Thyroid gland (tissue), 4 donors: ENCODE results near the gene KRT9. TPM values are rescaled to one million over a fixed set of nuclear protein-coding genes. Genes with fewer than 3 reads are reported as not detected.
A peak's percentile ranks its signal among the peaks of the same experiment; 100 is the strongest.

ENCODE experiments used
- DNase-seq, 2 donors: peaks; one replicate each; pipeline ENCODE4 v3.0.0-alpha.2; 2019
- H3K27ac ChIP-seq, 3 donors: fragments of 200-600 bp; sonication (generic); 1 replicate in 2 of 3; 2 replicates in 1 of 3; pipeline ENCODE4 v1.5.1; 2016 to 2019; ENCODE audit warnings: mild to moderate bottlenecking in 1 of 3, moderate library complexity in 1 of 3
- H3K27me3 ChIP-seq: fragments of 200-600 bp; sonication (generic); one replicate; pipeline ENCODE4 v1.5.1; 2019
- H3K36me3 ChIP-seq, 2 donors: fragments of 200-600 bp; sonication (generic); one replicate each; pipeline ENCODE4 v1.5.1; 2016 to 2019
- H3K4me1 ChIP-seq, 2 donors: fragments of 200-600 bp; sonication (generic); one replicate each; pipeline ENCODE4 v1.5.1; 2017 to 2019
- H3K4me3 ChIP-seq, 3 donors: fragments of 200-600 bp; sonication (generic); replicated peaks in 1 of 3; 1 replicate in 2 of 3; 2 replicates in 1 of 3; pipeline ENCODE4 v1.5.1; 2016; ENCODE audit warnings: mild to moderate bottlenecking in 1 of 3
- H3K9me3 ChIP-seq: fragments of 200-600 bp; sonication (generic); one replicate; pipeline ENCODE4 v1.5.1; 2017
- POLR2A ChIP-seq, 2 donors: fragments of 450-650 bp; IDR thresholded peaks; one replicate each; pipeline ENCODE4 v1.6.1; 2017; ENCODE audit warnings: antibody characterized with exemption in 2 of 2, mild to moderate bottlenecking in 2 of 2, moderate library complexity in 1 of 2
- WGBS, 2 donors: methylation state at CpG; one replicate each; pipeline ENCODE4 v1.1.5; 2017; 5-methylcytosine and 5-hydroxymethylcytosine counted together
- intact Hi-C: fragments of 100-400 bp; cut with DNase I; formaldehyde crosslinking; loops from one replicate; pipeline ENCODE4 v1.15.1; 2023
- total RNA-seq, 4 donors: library from RNA; depleted of rRNA; stranded (reverse); fragments of >200 nt; gene quantifications; one replicate each; pipeline ENCODE4 v1.2.3, GENCODE V29; 2016
- TF ChIP-seq, protein P1 (sequence below), 6 experiments: fragments of 200-600 bp in 3 of 6; fragments of 450-650 bp in 3 of 6; sonication (generic) in 3 of 6; IDR thresholded peaks; one replicate each; pipeline ENCODE4 v1.5.1; 2016 to 2019; ENCODE audit warnings: antibody characterized with exemption in 6 of 6, mild to moderate bottlenecking in 2 of 6, inconsistent platforms in 1 of 6, moderate library complexity in 1 of 6

The KRT9 gene
- total RNA-seq, 4 donors from 2014 or later, result not detected

DNA sequence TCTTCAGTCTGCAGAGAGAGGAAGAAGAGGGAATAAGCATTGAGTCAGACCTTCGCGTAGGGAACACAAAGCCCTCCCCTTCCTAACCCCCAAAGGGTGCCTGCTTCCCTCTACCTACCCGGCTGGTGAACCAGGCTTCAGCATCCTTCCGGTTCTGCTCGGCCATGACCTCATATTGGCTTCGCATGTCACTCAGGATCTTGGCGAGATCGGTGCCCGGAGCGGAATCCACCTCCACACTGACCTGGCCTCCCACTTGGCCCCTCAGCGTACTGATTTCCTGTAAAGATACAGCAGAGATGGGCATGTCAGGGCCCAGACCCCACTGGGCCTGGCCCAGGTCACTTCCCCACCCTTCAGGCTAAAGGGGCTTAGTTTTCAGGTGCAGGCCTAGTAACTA is 47.6 kb downstream of the KRT9 start:
- TF ChIP-seq, protein P1, sequence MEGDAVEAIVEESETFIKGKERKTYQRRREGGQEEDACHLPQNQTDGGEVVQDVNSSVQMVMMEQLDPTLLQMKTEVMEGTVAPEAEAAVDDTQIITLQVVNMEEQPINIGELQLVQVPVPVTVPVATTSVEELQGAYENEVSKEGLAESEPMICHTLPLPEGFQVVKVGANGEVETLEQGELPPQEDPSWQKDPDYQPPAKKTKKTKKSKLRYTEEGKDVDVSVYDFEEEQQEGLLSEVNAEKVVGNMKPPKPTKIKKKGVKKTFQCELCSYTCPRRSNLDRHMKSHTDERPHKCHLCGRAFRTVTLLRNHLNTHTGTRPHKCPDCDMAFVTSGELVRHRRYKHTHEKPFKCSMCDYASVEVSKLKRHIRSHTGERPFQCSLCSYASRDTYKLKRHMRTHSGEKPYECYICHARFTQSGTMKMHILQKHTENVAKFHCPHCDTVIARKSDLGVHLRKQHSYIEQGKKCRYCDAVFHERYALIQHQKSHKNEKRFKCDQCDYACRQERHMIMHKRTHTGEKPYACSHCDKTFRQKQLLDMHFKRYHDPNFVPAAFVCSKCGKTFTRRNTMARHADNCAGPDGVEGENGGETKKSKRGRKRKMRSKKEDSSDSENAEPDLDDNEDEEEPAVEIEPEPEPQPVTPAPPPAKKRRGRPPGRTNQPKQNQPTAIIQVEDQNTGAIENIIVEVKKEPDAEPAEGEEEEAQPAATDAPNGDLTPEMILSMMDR (IDR thresholded peaks at IDR 0.05), result no peak
- no peak for TF ChIP-seq POLR2A (IDR thresholded peaks at IDR 0.05)
- Histone ChIP-seq H3K27me3 (peaks cover 11% of the 10 kb centered on the region), H3K4me1 (peaks cover 12 to 14% of the 10 kb centered on the region in 2 donors), H3K27ac (no peak overlapping the region), H3K36me3 (no peaks in the 10 kb centered on the region), H3K4me3 (no peak overlapping the region), H3K9me3 (no peaks in the 10 kb centered on the region)
- intact Hi-C loops, result no loop called here
- WGBS, 2 donors, result 86 to 92% methylated on average over 11 of the region's 11 CpGs
- DNase-seq, result no peak

DNA sequence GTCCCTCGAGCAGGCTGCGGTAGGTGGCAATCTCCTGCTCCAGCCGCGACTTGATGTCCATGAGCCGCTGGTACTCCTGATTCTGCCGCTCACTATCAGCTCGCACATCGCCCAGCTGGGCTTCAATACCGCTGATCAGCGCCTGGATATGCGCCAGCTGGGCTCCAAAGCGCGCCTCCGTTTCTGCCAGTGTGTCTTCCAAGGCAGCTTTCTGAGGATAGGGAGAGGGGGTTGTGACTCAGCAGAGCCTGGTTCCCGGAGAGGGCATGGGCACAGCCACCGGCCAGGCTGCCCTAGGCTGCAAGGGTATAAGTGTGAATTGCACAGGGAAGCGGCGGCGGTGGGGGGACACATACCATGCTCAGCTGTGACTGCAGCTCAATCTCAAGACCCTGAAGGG is 48.1 kb downstream of the KRT9 start:
- no peak for DNase-seq
- Histone ChIP-seq H3K36me3 (no peaks in the 10 kb centered on the region), H3K4me3 (no peak overlapping the region), H3K4me1 (peaks cover 12 to 14% of the 10 kb centered on the region in 2 donors), H3K27me3 (peaks cover 11% of the 10 kb centered on the region), H3K27ac (no peak overlapping the region), H3K9me3 (no peaks in the 10 kb centered on the region)
- TF ChIP-seq, protein P1 (IDR thresholded peaks at IDR 0.05), result no peak
- TF ChIP-seq POLR2A (IDR thresholded peaks at IDR 0.05), result no peak
- WGBS, 2 donors, result 87 to 89% methylated on average over 11 to 19 of the region's 19 CpGs
- intact Hi-C loops, result no loop called here

DNA sequence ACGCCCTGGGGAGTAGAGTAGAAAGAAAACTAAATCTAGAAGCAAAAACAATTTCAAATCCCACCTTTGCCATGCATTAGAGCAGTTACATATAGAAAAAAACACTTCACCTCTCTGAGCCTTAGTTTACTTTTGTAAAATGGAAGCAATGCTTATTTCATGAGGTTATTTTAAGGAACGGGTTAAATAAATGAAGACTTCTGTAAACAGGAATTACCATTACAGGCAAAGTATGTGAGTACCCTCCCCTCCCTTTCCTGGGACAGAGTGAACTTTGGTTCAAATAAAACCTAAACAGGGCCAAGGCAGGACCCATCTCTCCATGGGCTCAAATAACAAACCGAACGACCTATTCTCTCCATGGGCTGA is 48.6 kb downstream of the KRT9 start:
- TF ChIP-seq, protein P1 (IDR thresholded peaks at IDR 0.05), result no peak
- no peak for TF ChIP-seq POLR2A (IDR thresholded peaks at IDR 0.05)
- WGBS, 2 donors, result 77 to 88% methylated on average over 4 of the region's 4 CpGs
- H3K4me3 ChIP-seq, result no peak overlapping the region
- intact Hi-C loops, result no loop called here
- peaks cover 11% of the 10 kb centered on the region for H3K27me3 ChIP-seq
- no peaks in the 10 kb centered on the region for H3K36me3 ChIP-seq
- H3K4me1 ChIP-seq, result peaks cover 8 to 12% of the 10 kb centered on the region in 2 donors
- no peak for DNase-seq
- H3K27ac ChIP-seq, result no peak overlapping the region
- H3K9me3 ChIP-seq, result no peaks in the 10 kb centered on the region

DNA sequence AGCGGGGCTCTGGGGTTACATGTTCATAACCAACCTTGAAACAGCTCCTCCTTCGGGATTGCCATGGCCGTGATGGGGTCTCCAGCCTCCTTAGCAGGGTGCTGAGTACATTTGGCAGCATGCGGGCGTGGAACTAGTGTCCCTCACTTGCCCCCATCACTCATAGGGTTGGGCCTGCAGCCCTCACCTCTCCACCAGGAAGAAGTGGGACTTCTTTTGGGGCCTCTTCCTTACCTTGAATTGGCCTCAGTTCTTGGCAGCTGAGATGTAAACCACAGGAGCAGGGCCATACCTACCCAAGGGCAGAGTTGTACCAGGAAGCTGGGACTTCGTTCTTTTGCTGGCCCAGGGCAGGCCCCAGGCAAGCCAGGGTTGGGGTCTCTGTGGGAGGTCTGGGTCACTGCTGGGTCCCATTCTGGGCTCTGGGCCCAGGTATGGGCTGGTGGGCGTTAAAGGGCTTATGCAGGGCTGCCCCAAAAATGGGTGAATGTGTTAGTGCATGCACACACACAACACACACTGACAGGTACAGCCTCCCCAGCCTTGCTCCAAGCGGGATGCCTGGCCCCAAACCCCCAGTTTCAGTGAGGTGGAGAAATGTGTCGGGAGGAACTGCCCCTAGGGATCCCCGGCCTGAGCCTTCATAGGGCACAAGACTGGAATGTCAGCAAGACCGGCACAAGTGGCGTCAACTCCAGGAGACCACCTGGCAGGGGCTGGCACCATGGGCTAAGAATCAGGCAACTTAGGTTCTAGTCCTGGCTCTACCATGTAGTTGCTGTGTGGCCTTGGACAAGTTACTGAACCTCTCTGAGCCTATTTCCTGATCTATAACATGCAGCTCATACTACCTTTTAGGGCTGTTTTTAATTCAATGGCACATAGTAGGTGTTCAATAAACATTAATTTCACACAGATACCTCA is 49.3 kb downstream of the KRT9 start:
- intact Hi-C loops, result no loop called here
- no peak for TF ChIP-seq POLR2A (IDR thresholded peaks at IDR 0.05)
- TF ChIP-seq, protein P1 (IDR thresholded peaks at IDR 0.05), result no peak
- peaks cover 5% of the 10 kb centered on the region for H3K27me3 ChIP-seq
- H3K4me1 ChIP-seq, result peaks cover 2 to 6% of the 10 kb centered on the region in 2 donors
- H3K27ac ChIP-seq, result no peak overlapping the region
- no peak for DNase-seq
- WGBS, 2 donors, result 82 to 85% methylated on average over 11 to 12 of the region's 12 CpGs
- H3K36me3 ChIP-seq, result no peaks in the 10 kb centered on the region
- no peak overlapping the region for H3K4me3 ChIP-seq
- H3K9me3 ChIP-seq, result no peaks in the 10 kb centered on the region

DNA sequence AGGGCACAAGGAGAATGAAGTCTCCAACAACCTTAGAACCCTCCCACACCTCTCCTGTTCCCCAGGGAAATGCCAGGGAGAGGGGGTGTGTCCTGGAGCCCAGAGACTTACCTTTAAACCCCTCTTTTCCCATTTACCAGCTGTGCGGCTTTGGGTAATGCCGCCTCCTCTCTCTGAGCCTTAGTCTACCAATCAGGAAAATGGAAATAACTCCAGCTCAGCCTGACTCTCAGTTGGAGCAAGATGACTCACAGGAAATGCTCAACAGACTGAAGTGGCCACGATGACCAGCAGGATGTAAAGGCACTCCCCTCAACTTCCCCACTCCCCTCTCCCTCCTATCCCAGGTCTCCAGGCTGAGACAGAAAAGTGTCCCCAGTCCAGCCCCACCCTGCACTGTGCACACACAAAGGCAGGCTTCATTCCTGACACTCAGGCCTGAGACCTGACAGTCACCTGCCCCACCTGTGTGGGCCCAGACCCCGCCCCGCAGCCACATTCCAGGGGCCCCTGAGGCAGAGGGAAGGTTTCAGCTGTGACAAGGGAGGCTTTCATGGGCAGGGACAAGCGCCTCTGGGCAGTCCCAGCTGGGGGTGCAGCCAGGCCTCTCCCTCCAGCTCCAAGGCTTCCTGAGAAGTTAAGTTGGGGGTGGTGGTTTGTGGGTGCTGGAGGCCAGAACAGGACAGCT is 50.1 kb downstream of the KRT9 start:
- WGBS, 2 donors, result 58 to 63% methylated on average over 6 of the region's 6 CpGs
- H3K4me3 ChIP-seq, result no peak overlapping the region

More for the DNA sequence above, 50.1 kb downstream of the KRT9 start:
- intact Hi-C loops, result no loop called here
- H3K9me3 ChIP-seq, result no peaks in the 10 kb centered on the region
- no peak for TF ChIP-seq POLR2A (IDR thresholded peaks at IDR 0.05)
- TF ChIP-seq, protein P1 (IDR thresholded peaks at IDR 0.05), result no peak
- H3K27me3 ChIP-seq, result no peaks in the 10 kb centered on the region
- no peak overlapping the region for H3K27ac ChIP-seq
- DNase-seq, result peak; percentile 14 to 18
- no peaks in the 10 kb centered on the region for H3K4me1 ChIP-seq
- H3K36me3 ChIP-seq, result no peaks in the 10 kb centered on the region
